ENCODE measurements around the gene PTPRD. TPM values are rescaled to one million over a fixed set of nuclear protein-coding genes. Genes with fewer than 3 reads are reported as not detected.

PTPRD gene
- total RNA-seq, 2 donors from 2014 or later: 60.1 to 75.7 TPM

- Histone ChIP-seq H3K27ac (no peak overlapping the region), H3K9me3 (no peaks in the 10 kb centered on the region), H3K4me1 (no peaks in the 10 kb centered on the region), H3K4me3 (no peak overlapping the region), H3K9ac (ENCODE audit: low read depth in 2 of 2, low read length in 2 of 2) (no peak overlapping the region), H3K36me3 (no peaks in the 10 kb centered on the region), H3K27me3 (no peaks in the 10 kb centered on the region)
- DNase-seq: no peak
- TF ChIP-seq CTCF (IDR thresholded peaks at IDR 0.05): no peak
- intact Hi-C loops (cut with DNase I): no loop called here
Measured at GRCh38 chr9:8384091-8384490, 2228.7 kb downstream of the PTPRD start.

- intact Hi-C loops (cut with DNase I): no loop called here
- Histone ChIP-seq H3K27ac (no peak overlapping the region), H3K4me3 (no peak overlapping the region), H3K9ac (ENCODE audit: low read depth in 2 of 2, low read length in 2 of 2) (no peak overlapping the region), H3K27me3 (no peaks in the 10 kb centered on the region), H3K4me1 (no peaks in the 10 kb centered on the region), H3K9me3 (no peaks in the 10 kb centered on the region), H3K36me3 (no peaks in the 10 kb centered on the region)
- no peak for TF ChIP-seq CTCF (IDR thresholded peaks at IDR 0.05)
- no peak for DNase-seq
Measured at GRCh38 chr9:8382777-8383527, 2229.8 kb downstream of the PTPRD start.

GRCh38 chr9:8382266-8382665 lies 2230.5 kb downstream of the PTPRD start:
- Histone ChIP-seq H3K27ac (no peak overlapping the region), H3K27me3 (no peaks in the 10 kb centered on the region), H3K4me3 (no peak overlapping the region), H3K36me3 (no peaks in the 10 kb centered on the region), H3K9me3 (no peaks in the 10 kb centered on the region), H3K9ac (ENCODE audit: low read depth in 2 of 2, low read length in 2 of 2) (no peak overlapping the region), H3K4me1 (no peaks in the 10 kb centered on the region)
- DNase-seq: no peak
- intact Hi-C loops (cut with DNase I): no loop called here
- no peak for TF ChIP-seq CTCF (IDR thresholded peaks at IDR 0.05)

- Histone ChIP-seq H3K9ac (ENCODE audit: low read depth in 2 of 2, low read length in 2 of 2) (no peak overlapping the region), H3K36me3 (no peaks in the 10 kb centered on the region), H3K9me3 (no peaks in the 10 kb centered on the region), H3K27ac (no peak overlapping the region), H3K4me1 (no peaks in the 10 kb centered on the region), H3K27me3 (no peaks in the 10 kb centered on the region), H3K4me3 (no peak overlapping the region)
- intact Hi-C loops (cut with DNase I): no loop called here
- DNase-seq: no peak
- TF ChIP-seq CTCF (IDR thresholded peaks at IDR 0.05): no peak
Measured at GRCh38 chr9:8381601-8382000, 2231.2 kb downstream of the PTPRD start.

DNA sequence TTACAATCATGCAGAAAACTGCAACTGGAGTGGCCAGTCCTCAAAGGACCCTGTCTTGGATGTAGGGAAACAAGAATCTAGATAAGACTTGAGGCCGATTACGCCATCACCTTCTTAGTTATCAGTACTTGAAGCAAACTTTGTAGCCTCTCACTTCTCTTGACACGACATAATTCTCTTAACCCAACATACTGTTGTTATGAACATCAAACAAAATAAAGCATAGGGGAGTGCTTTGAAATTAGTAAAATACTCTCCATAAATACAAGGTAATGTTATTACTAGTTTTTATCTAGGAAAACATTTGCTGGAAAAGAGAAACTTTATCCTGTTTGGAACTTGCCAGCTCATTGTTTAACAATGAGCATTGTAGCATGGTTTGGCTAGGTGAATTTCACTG lies 2238.3 kb downstream of the PTPRD start:
- no peaks in the 10 kb centered on the region for H3K36me3 ChIP-seq
- no peaks in the 10 kb centered on the region for H3K27me3 ChIP-seq
- intact Hi-C loops (cut with DNase I): no loop called here
- no peaks in the 10 kb centered on the region for H3K9me3 ChIP-seq
- no peak for DNase-seq
- no peak for TF ChIP-seq CTCF (IDR thresholded peaks at IDR 0.05)
- H3K4me1 ChIP-seq: no peaks in the 10 kb centered on the region
- no peak overlapping the region for H3K27ac ChIP-seq
- H3K4me3 ChIP-seq: no peak overlapping the region
- no peak overlapping the region for H3K9ac ChIP-seq (ENCODE audit: low read depth in 2 of 2, low read length in 2 of 2)
